ENCODE measurements around the gene MRPL38.

DNA sequence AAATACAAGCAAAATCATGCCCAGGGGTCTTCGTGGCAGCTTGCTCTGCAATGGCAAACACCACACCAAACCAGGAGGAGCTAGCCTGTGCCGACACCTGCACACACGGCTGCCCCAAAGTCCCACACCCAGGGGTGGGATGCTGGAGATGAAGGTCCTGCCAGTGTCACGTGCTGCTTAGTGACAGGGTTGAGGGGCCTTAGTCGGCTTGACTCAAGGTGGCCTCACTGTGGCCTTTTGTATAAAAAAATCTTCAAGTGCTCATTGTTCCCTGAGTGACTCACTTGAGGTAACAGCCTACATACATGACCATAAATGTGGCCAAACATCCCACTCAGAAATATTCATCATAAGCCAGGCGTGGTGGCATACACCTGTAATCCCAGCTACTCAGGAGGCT lies 15.2 kb downstream of the MRPL38 start:
- TF ChIP-seq CTCF (IDR thresholded peaks at IDR 0.05) (no peak), POLR2AphosphoS5 (IDR thresholded peaks at IDR 0.05) (no peak), EP300 (IDR thresholded peaks at IDR 0.05; ENCODE audit: low read depth) (no peak)
